WERI-Rb-1 (cell line): ENCODE results near the gene CRYAB.

ENCODE experiments used
- DNase-seq: peaks from one replicate; pipeline ENCODE4 v3.0.0-alpha.2; 2020
- H3K27ac ChIP-seq: fragments of 250-450 bp; sonication (Bioruptor Pico); 2 replicates; pipeline ENCODE4 v1.5.1; 2020; ENCODE audit warnings: mild to moderate bottlenecking, moderate library complexity
- H3K27me3 ChIP-seq: fragments of 250-450 bp; sonication (Bioruptor Pico); 2 replicates; pipeline ENCODE4 v1.5.1; 2021; ENCODE audit warnings: mild to moderate bottlenecking, low read depth, moderate library complexity; ENCODE audit not compliant: insufficient read depth, severe bottlenecking
- H3K36me3 ChIP-seq: fragments of 250-450 bp; sonication (Bioruptor Pico); 2 replicates; pipeline ENCODE4 v1.5.1; 2020; ENCODE audit warnings: mild to moderate bottlenecking, moderate library complexity
- H3K4me3 ChIP-seq: 2 replicates; pipeline ENCODE4 v1.5.1; 2011; ENCODE audit warnings: low read depth, mild to moderate bottlenecking, control low read depth, low read length
- H3K9me3 ChIP-seq: fragments of 250-450 bp; sonication (Bioruptor Pico); 2 replicates; pipeline ENCODE4 v1.5.1; 2021; ENCODE audit warnings: mild to moderate bottlenecking, moderate library complexity; ENCODE audit not compliant: severe bottlenecking
- CTCF ChIP-seq: IDR thresholded peaks from 2 replicates; pipeline ENCODE4 v1.5.1; 2011; ENCODE audit warnings: low read depth, mild to moderate bottlenecking, control low read depth, inconsistent platforms, low read length

Gene CRYAB

DNA sequence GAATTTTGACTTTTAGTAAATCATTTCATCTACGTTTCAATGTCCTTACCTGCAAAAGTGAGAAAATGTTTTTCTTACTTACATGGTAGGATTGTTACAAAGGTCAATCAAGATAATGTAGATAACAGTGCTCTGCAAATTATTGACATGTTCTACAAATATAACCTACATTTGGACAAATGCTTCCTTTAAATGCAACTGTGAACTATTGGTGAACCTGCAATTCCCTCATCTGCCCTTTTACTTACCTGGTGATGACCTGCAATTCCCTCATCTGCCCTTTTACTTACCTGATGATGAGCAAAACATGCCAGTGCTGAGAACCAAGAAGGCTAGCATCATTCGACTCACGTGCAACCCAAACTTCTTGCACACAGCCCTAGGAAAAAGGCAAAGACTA lies 51.3 kb downstream of the CRYAB start:
- no peak overlapping the region for H3K4me3 ChIP-seq
- no peak for DNase-seq
- no peaks in the 10 kb centered on the region for H3K27me3 ChIP-seq
- TF ChIP-seq CTCF: no peak
- H3K36me3 ChIP-seq: peaks cover 51% of the 10 kb centered on the region
- H3K9me3 ChIP-seq: no peaks in the 10 kb centered on the region
- no peak overlapping the region for H3K27ac ChIP-seq
